ENCODE measurements around the gene C16orf90. TPM values are rescaled to one million over a fixed set of nuclear protein-coding genes. Genes with fewer than 3 reads are reported as not detected.
"Not testable (repeated sequence)": the region's sequence is repeated elsewhere in the genome, so short reads cannot be mapped to it uniquely, and the experiment has no call there.

Gene C16orf90
- total RNA-seq, 2 experiments from 2014 or later: not detected

GRCh38 chr16:3527216-3527829, 32.0 kb upstream of the C16orf90 start:
- ATAC-seq; H3K27me3 Mint-ChIP-seq; POLR2A ChIA-PET; H3K4me1 Mint-ChIP-seq; H3K27ac Mint-ChIP-seq; H3K9me3 Mint-ChIP-seq (ENCODE audit: low read depth); H3K4me3 Mint-ChIP-seq: not testable (repeated sequence)
- peak; percentile 75 for DNase-seq
- H3K36me3 Mint-ChIP-seq (ENCODE audit: low read depth): peaks cover 19% of the 10 kb centered on the region
- intact Hi-C loops (cut with DNase I, micrococcal nuclease): loop anchor here in 1 of 2 experiments (5.0 kb wide), 1 partner anchor 85 kb away; the partner anchor contains the start of gene SLX4
- CTCF ChIA-PET: interaction anchor here (0.6 to 1.6 kb wide), 5 partner anchors 8 to 95 kb away, joined by 3 read pairs; no protein-coding TSS in a partner anchor

- DNase-seq (no peak), ATAC-seq (no peak)
- no peaks in the 10 kb centered on the region for H3K4me1 Mint-ChIP-seq
- no peaks in the 10 kb centered on the region for H3K27me3 Mint-ChIP-seq
- no peak overlapping the region for H3K27ac Mint-ChIP-seq
- intact Hi-C loops (cut with DNase I, micrococcal nuclease): loop anchor here in 1 of 2 experiments (5.0 kb wide), 1 partner anchor 86 kb away; the partner anchor contains the start of gene SLX4
- no peaks in the 10 kb centered on the region for H3K9me3 Mint-ChIP-seq (ENCODE audit: low read depth)
- ChIA-PET CTCF (interaction anchor here (1.4 to 1.5 kb wide), 2 partner anchors 10 to 13 kb away, joined by 3 to 5 read pairs; no protein-coding TSS in a partner anchor), POLR2A (no interaction called here)
- H3K36me3 Mint-ChIP-seq (ENCODE audit: low read depth): peaks cover 18% of the 10 kb centered on the region
- H3K4me3 Mint-ChIP-seq: no peak overlapping the region
Measured at GRCh38 chr16:3525951-3526350, 30.7 kb upstream of the C16orf90 start.

GRCh38 chr16:3523281-3523680, 28.0 kb upstream of the C16orf90 start:
- H3K4me1 Mint-ChIP-seq: peaks cover 4% of the 10 kb centered on the region
- ATAC-seq: no peak
- H3K9me3 Mint-ChIP-seq (ENCODE audit: low read depth): no peaks in the 10 kb centered on the region
- CTCF ChIA-PET: interaction anchor here (0.5 to 0.8 kb wide), 3 partner anchors 12 to 785 kb away, joined by 3 to 4 read pairs (median 3); partner anchors contain the start of gene TNFRSF12A
- POLR2A ChIA-PET: no interaction called here
- no peaks in the 10 kb centered on the region for H3K27me3 Mint-ChIP-seq
- no peak overlapping the region for H3K4me3 Mint-ChIP-seq
- no peak for DNase-seq
- intact Hi-C loops (cut with DNase I, micrococcal nuclease): no loop called here
- peaks cover 31% of the 10 kb centered on the region for H3K36me3 Mint-ChIP-seq (ENCODE audit: low read depth)
- no peak overlapping the region for H3K27ac Mint-ChIP-seq

GRCh38 chr16:3520841-3521240, 25.6 kb upstream of the C16orf90 start:
- H3K27ac Mint-ChIP-seq: peak overlapping the region; percentile 0
- H3K4me3 Mint-ChIP-seq: no peak overlapping the region
- peaks cover 4% of the 10 kb centered on the region for H3K4me1 Mint-ChIP-seq
- ChIA-PET POLR2A (no interaction called here), CTCF (no interaction called here)
- no peaks in the 10 kb centered on the region for H3K27me3 Mint-ChIP-seq
- no peak for DNase-seq
- intact Hi-C loops (cut with DNase I, micrococcal nuclease): no loop called here
- H3K36me3 Mint-ChIP-seq (ENCODE audit: low read depth): peaks cover 37% of the 10 kb centered on the region
- no peaks in the 10 kb centered on the region for H3K9me3 Mint-ChIP-seq (ENCODE audit: low read depth)
- no peak for ATAC-seq

GRCh38 chr16:3520413-3520812, 25.1 kb upstream of the C16orf90 start:
- DNase-seq (no peak), ATAC-seq (no peak)
- H3K27me3 Mint-ChIP-seq: no peaks in the 10 kb centered on the region
- no peak overlapping the region for H3K4me3 Mint-ChIP-seq
- H3K27ac Mint-ChIP-seq: peak overlapping the region; percentile 0
- peaks cover 4% of the 10 kb centered on the region for H3K4me1 Mint-ChIP-seq
- intact Hi-C loops (cut with DNase I, micrococcal nuclease): no loop called here
- H3K36me3 Mint-ChIP-seq (ENCODE audit: low read depth): peaks cover 37% of the 10 kb centered on the region
- ChIA-PET POLR2A (interaction anchor here (0.6 kb wide), 1 partner anchor 11 kb away, joined by 3 read pairs; no protein-coding TSS in a partner anchor), CTCF (no interaction called here)
- H3K9me3 Mint-ChIP-seq (ENCODE audit: low read depth): no peaks in the 10 kb centered on the region

- CTCF ChIA-PET: no interaction called here
- no peaks in the 10 kb centered on the region for H3K9me3 Mint-ChIP-seq (ENCODE audit: low read depth)
- H3K27me3 Mint-ChIP-seq: no peaks in the 10 kb centered on the region
- no peak overlapping the region for H3K4me3 Mint-ChIP-seq
- peaks cover 7% of the 10 kb centered on the region for H3K4me1 Mint-ChIP-seq
- DNase-seq (no peak), ATAC-seq (no peak)
- H3K27ac Mint-ChIP-seq: peak overlapping the region; percentile 21
- intact Hi-C loops (cut with DNase I, micrococcal nuclease): no loop called here
- POLR2A ChIA-PET: no interaction called here
- peaks cover 42% of the 10 kb centered on the region for H3K36me3 Mint-ChIP-seq (ENCODE audit: low read depth)
Measured at GRCh38 chr16:3519581-3519980, 24.3 kb upstream of the C16orf90 start.

- ATAC-seq (no peak), DNase-seq (no peak)
- ChIA-PET POLR2A (no interaction called here), CTCF (no interaction called here)
- H3K4me3 Mint-ChIP-seq: no peak overlapping the region
- no peaks in the 10 kb centered on the region for H3K9me3 Mint-ChIP-seq (ENCODE audit: low read depth)
- intact Hi-C loops (cut with DNase I, micrococcal nuclease): no loop called here
- no peak overlapping the region for H3K27ac Mint-ChIP-seq
- H3K4me1 Mint-ChIP-seq: peaks cover 13% of the 10 kb centered on the region
- H3K36me3 Mint-ChIP-seq (ENCODE audit: low read depth): peaks cover 46% of the 10 kb centered on the region
- H3K27me3 Mint-ChIP-seq: no peaks in the 10 kb centered on the region
Measured at GRCh38 chr16:3518986-3519348, 23.7 kb upstream of the C16orf90 start.

- ATAC-seq (no peak), DNase-seq (no peak)
- H3K9me3 Mint-ChIP-seq (ENCODE audit: low read depth): no peaks in the 10 kb centered on the region
- intact Hi-C loops (cut with DNase I, micrococcal nuclease): no loop called here
- H3K27ac Mint-ChIP-seq: no peak overlapping the region
- no peak overlapping the region for H3K4me3 Mint-ChIP-seq
- H3K27me3 Mint-ChIP-seq: no peaks in the 10 kb centered on the region
- peaks cover 50% of the 10 kb centered on the region for H3K36me3 Mint-ChIP-seq (ENCODE audit: low read depth)
- ChIA-PET POLR2A (no interaction called here), CTCF (interaction anchor here (0.7 kb wide), 1 partner anchor 628 kb away, joined by 3 read pairs; no protein-coding TSS in a partner anchor)
- peaks cover 18% of the 10 kb centered on the region for H3K4me1 Mint-ChIP-seq
Measured at GRCh38 chr16:3518292-3518985, 23.1 kb upstream of the C16orf90 start.

GRCh38 chr16:3515897-3516296, 20.6 kb upstream of the C16orf90 start:
- POLR2A ChIA-PET: no interaction called here
- Mint-ChIP-seq H3K27me3 (no peaks in the 10 kb centered on the region), H3K4me1 (peaks cover 23% of the 10 kb centered on the region), H3K27ac (no peak overlapping the region), H3K4me3 (no peak overlapping the region), H3K36me3 (ENCODE audit: low read depth) (peaks cover 57% of the 10 kb centered on the region), H3K9me3 (ENCODE audit: low read depth) (no peaks in the 10 kb centered on the region)
- CTCF ChIA-PET: no interaction called here
- DNase-seq: no peak
- ATAC-seq: no peak
- intact Hi-C loops (cut with DNase I, micrococcal nuclease): no loop called here

- no peaks in the 10 kb centered on the region for H3K9me3 Mint-ChIP-seq (ENCODE audit: low read depth)
- intact Hi-C loops (cut with DNase I, micrococcal nuclease): no loop called here
- H3K4me1 Mint-ChIP-seq: peaks cover 31% of the 10 kb centered on the region
- no peak overlapping the region for H3K4me3 Mint-ChIP-seq
- DNase-seq: no peak
- CTCF ChIA-PET: no interaction called here
- no peaks in the 10 kb centered on the region for H3K27me3 Mint-ChIP-seq
- POLR2A ChIA-PET: interaction anchor here (0.6 kb wide), 2 partner anchors 10 to 54 kb away, joined by 4 read pairs; no protein-coding TSS in a partner anchor
- no peak for ATAC-seq
- H3K27ac Mint-ChIP-seq: peak overlapping the region; percentile 83
- H3K36me3 Mint-ChIP-seq (ENCODE audit: low read depth): peaks cover 60% of the 10 kb centered on the region
Measured at GRCh38 chr16:3514621-3515020, 19.3 kb upstream of the C16orf90 start.

GRCh38 chr16:3513892-3514583, 18.7 kb upstream of the C16orf90 start:
- intact Hi-C loops (cut with DNase I, micrococcal nuclease): no loop called here
- H3K36me3 Mint-ChIP-seq (ENCODE audit: low read depth): peaks cover 58% of the 10 kb centered on the region
- H3K27ac Mint-ChIP-seq: peak overlapping the region; percentile 83
- no peaks in the 10 kb centered on the region for H3K9me3 Mint-ChIP-seq (ENCODE audit: low read depth)
- H3K4me1 Mint-ChIP-seq: peaks cover 34% of the 10 kb centered on the region
- CTCF ChIA-PET: interaction anchor here (0.6 kb wide), 1 partner anchor 308 kb away, joined by 3 read pairs; no protein-coding TSS in a partner anchor
- H3K4me3 Mint-ChIP-seq: no peak overlapping the region
- ATAC-seq: peak; percentile 80
- no peaks in the 10 kb centered on the region for H3K27me3 Mint-ChIP-seq
- DNase-seq: peak; percentile 50
- POLR2A ChIA-PET: interaction anchor here (0.6 kb wide), 2 partner anchors 10 to 55 kb away, joined by 4 read pairs; no protein-coding TSS in a partner anchor

Data from activated CD4-positive, alpha-beta T cell treated with anti-CD3 and anti-CD28 coated beads for 36 hours (primary cell).